SK-MEL-5 (cell line): ENCODE data around the gene TFPT. TPM values are rescaled to one million over a fixed set of nuclear protein-coding genes. Genes with fewer than 3 reads are reported as not detected.
A peak's percentile ranks its signal among the peaks of the same experiment; 100 is the strongest.

ENCODE experiments used
- DNase-seq: peaks from one replicate; pipeline ENCODE4 v3.0.0-alpha.2; 2016; ENCODE audit warnings: low read depth, low spot score
- in situ Hi-C: cut with HindIII; loops from 2 replicates; pipeline ENCODE4 v1.10.0; 2016; ENCODE audit warnings: low sequenced_read_pairs, high pct_unique_total_duplicates, low pct_unique_long_range_greater_than_20kb
- total RNA-seq: library from RNA; depleted of rRNA; stranded (reverse); fragments of >200 nt; shearing (Covaris generic); gene quantifications from 2 replicates; pipeline ENCODE4 v1.2.3, GENCODE V29; 2014

The TFPT gene
- total RNA-seq, 1 experiment from 2014 or later = 33.4 TPM

GRCh38 chr19:54152267-54152666, 36.8 kb upstream of the TFPT start:
- in situ Hi-C loops = no loop called here
- DNase-seq = no peak

DNA sequence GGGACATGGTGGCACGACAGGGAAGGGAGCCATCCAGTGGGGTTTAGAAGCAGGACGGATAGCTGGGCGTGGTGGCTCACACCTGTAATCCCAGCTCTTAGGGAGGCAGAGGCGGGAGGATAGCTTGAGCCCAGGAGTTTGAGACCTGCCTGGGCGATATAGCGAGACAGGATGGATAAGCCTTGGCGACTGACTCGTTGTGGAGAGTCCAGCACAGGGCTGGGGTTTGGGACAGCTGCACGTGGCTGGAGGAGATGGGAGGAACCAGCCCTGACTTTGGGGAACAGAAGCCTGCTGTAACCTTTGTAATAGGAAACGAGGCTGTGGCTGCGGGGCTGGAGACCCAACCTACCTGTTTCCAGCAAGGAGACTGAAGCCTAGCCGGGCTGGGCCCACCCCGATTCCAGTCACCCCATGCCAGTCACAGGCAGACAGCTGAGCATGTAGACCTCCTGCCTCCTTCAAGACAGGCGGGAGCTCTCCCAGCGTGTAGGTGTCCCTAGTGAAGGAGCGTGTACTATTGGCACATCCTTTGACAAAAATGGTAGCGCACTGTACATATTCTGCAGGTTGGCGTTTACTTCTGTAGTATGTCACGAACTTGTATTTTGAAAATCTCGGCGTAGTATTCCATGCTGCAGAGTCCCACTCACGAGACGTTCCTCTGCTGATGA, 36.0 kb upstream of the TFPT start:
- in situ Hi-C loops = no loop called here
- no peak for DNase-seq

- no peak for DNase-seq
- in situ Hi-C loops = no loop called here
Measured at GRCh38 chr19:54149021-54149812, 33.8 kb upstream of the TFPT start.

- in situ Hi-C loops = no loop called here
- DNase-seq = no peak
Measured at GRCh38 chr19:54148158-54148557, 32.7 kb upstream of the TFPT start.

GRCh38 chr19:54147676-54148075, 32.2 kb upstream of the TFPT start:
- no peak for DNase-seq
- in situ Hi-C loops = no loop called here

- no peak for DNase-seq
- in situ Hi-C loops = no loop called here
Measured at GRCh38 chr19:54145541-54146158, 30.2 kb upstream of the TFPT start.

DNA sequence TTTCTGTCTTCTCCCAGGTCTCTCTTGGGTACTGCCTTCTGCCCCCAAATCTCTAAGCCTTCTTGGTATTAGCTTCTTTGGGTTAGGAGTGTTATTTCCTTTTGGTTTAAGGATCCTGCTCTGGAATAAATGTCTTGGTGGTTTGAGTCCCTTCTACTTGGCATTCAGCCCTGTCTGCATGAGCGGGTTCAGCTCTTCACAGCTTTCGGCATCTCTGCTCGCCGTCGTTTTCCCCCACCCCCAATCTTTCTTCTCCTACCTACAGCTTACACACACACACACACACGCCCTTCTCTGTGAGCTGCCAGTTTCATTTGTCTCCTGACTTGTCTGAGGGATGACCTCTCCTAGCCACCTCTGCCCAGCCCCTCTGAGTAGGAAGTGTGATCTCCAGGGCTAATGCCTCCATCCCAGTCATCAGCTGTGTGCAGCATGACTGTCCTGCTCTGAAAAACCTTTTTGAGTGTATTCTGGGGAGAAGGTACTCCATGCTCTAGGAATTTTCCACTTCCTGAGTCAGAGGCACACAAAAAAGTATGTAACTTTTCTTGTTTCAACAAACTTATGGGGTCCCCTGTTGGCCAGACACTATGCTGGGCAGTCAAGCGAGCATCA, 26.8 kb upstream of the TFPT start:
- DNase-seq = no peak
- in situ Hi-C loops = no loop called here

- in situ Hi-C loops = no loop called here
- no peak for DNase-seq
Measured at GRCh38 chr19:54141356-54141755, 25.9 kb upstream of the TFPT start.

DNA sequence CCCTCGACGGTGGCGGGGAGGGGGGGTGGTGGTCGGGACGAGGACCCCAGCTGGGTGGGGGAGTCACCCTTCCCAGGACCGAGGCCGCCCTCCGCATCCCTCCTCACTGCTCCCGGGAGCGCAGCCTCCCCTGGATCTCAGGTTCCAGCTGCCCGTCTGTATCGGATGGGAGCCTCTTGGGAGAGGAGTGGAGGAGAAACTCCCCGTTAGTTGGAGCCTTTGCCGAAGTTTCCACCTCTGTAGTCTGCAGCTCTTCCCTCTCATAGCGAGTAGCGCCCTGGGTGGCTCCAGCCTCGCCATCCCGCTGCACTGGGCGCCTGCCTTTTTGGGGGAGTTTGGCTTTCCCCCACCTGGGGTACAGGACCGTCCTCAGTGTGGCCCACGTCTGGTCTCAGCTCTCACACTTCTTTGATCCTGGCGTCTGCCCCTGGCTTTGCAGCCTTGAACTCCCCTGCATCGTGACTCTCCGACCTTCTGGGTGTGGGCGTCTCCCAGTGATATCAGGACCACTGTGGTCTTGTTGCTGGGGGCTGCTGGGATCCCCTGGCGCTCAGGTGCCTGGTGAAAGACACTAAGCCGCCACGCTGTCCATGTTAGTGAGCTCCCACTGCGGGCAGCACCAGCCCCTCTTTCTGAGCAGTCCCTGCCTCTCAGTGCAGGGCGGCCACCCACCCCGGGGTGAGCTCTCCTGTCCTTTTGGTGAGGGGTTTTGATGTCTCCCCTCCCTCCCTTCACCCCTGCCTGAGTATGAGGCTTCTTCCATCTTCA, 23.2 kb upstream of the TFPT start:
- in situ Hi-C loops = no loop called here

GRCh38 chr19:54137699-54138488, 22.4 kb upstream of the TFPT start, which contains the start of gene CNOT3:
Gene CNOT3 (plus strand): TSS chr19:54137762. CDS start chr19:54142979, 5,217 bp downstream.
- no peak for DNase-seq

More for the DNA sequence above, 23.2 kb upstream of the TFPT start:
- DNase-seq = no peak

DNA sequence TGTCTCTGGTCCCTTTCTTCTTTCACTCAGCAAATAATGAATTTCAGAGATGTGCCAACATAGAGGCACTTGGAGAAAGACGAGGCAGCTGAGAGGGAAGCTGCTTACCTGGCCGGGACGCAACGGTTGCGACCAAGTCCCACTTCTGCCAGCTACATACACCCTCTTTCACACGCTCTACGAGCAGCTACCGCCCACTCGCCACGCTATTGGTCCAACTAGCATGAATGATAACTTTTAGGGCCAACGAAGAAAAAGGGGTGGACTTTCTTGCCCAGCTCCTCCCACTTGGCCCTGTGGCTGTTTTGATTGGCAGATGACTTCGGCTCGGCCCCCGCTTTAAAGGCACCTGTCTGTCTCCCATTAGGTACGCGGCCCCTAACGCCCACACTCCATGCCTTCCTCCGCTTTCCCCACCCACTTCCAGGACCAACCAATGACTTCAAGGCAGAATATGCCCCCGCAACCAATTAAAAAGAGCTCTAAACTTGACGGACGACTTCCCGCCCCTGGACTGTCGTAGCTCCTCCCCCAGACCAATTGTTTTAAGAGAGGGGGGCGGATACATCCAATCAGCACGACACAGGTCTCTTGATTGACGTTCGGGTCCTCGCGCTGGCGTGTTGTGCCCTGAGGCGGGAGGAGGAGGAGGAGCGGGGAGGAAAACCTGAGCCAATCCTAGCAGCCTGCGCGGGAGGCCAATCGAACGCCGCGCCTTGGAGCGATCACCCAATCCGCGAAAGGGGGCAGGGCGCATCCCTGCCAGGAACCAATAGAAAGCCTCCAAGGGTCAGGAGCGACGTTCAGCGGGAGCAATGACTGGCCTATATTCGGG, 21.6 kb upstream of the TFPT start:
- in situ Hi-C loops = no loop called here
- DNase-seq = peak; percentile 100

More at GRCh38 chr19:54137699-54138488, 22.4 kb upstream of the TFPT start, which contains the start of gene CNOT3:
- in situ Hi-C loops = no loop called here

- DNase-seq = no peak
- in situ Hi-C loops = no loop called here
Measured at GRCh38 chr19:54136086-54136863, 20.8 kb upstream of the TFPT start.

GRCh38 chr19:54133957-54134590, 18.6 kb upstream of the TFPT start:
- no peak for DNase-seq
- in situ Hi-C loops = no loop called here

DNA sequence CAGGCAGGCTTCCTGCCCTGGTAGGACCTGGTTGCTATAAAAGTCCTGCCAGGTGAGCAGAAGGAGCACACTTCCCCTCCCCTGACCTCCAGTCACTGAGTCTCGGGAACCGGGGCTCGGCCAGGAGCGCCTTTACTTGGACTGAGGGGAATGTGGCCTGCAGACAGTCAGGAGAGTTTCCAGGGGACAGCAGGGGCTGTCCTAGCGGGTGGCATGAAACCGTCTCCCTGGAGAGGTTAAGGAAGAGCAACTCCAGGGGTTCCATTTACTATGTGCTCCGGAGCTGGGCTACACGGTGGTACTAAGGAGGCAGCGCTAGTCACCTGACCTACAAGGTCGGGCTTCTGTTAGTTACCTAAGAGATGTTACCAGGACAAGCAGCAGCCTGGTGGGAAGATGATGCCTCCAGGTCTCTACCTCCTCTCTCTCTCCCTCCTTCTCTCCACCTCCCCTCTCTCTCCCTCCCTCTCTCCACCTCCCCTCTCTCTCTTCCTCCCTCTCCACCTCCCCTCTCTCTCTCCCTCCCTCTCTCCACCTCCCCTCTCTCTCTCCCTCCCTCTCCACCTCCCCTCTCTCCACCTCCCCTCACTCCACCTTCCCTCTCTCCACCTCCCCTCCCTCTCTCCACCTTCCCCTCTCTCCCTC, 18.0 kb upstream of the TFPT start:
- peak; percentile 23 for DNase-seq
- in situ Hi-C loops = no loop called here
